IMR-90 (cell line): ENCODE results near the gene GPR15LG.
"Not testable (repeated sequence)": the region's sequence is repeated elsewhere in the genome, so short reads cannot be mapped to it uniquely, and the experiment has no call there.

Experiments
- CEBPB ChIP-seq: IDR thresholded peaks from 2 replicates; pipeline ENCODE4 v1.6.1; 2012; ENCODE audit warnings: low read depth, low read length, improper control_type of control experiment
- CTCF ChIP-seq: conservative IDR thresholded peaks from 2 replicates; pipeline ENCODE4 v1.5.1; 2012; ENCODE audit warnings: mild to moderate bottlenecking, low read depth, low read length, improper control_type of control experiment
- ELK1 ChIP-seq: fragments of 150-350 bp; IDR thresholded peaks from 2 replicates; pipeline ENCODE4 v1.6.1; 2016; ENCODE audit warnings: low read depth, mild to moderate bottlenecking, low read length, moderate library complexity, borderline replicate concordance
- FOS ChIP-seq: fragments of 150-350 bp; IDR thresholded peaks from 2 replicates; pipeline ENCODE4 v1.6.1; 2016; ENCODE audit warnings: low read depth, low read length
- MAZ ChIP-seq: IDR thresholded peaks from 2 replicates; pipeline ENCODE4 v1.6.1; 2012; ENCODE audit warnings: low read depth, mild to moderate bottlenecking, low read length, improper control_type of control experiment, moderate library complexity, borderline replicate concordance
- MXI1 ChIP-seq: IDR thresholded peaks from 2 replicates; pipeline ENCODE4 v1.6.1; 2012; ENCODE audit warnings: low read depth, mild to moderate bottlenecking, low read length, moderate library complexity, borderline replicate concordance
- POLR2A ChIP-seq: IDR thresholded peaks from 2 replicates; pipeline ENCODE4 v1.6.1; 2012; ENCODE audit warnings: mild to moderate bottlenecking, low read depth, low read length
- RAD21 ChIP-seq: IDR thresholded peaks from 2 replicates; pipeline ENCODE4 v1.6.1; 2012; ENCODE audit warnings: low read length, improper control_type of control experiment
- RFX5 ChIP-seq: IDR thresholded peaks from 2 replicates; pipeline ENCODE4 v1.8.0; 2012; ENCODE audit warnings: low read depth, mild to moderate bottlenecking, low read length, moderate library complexity
- SMC3 ChIP-seq: fragments of 150-350 bp; IDR thresholded peaks from 2 replicates; pipeline ENCODE4 v1.6.1; 2016; ENCODE audit warnings: low read depth, mild to moderate bottlenecking, antibody characterized with exemption, low read length, moderate library complexity

DNA sequence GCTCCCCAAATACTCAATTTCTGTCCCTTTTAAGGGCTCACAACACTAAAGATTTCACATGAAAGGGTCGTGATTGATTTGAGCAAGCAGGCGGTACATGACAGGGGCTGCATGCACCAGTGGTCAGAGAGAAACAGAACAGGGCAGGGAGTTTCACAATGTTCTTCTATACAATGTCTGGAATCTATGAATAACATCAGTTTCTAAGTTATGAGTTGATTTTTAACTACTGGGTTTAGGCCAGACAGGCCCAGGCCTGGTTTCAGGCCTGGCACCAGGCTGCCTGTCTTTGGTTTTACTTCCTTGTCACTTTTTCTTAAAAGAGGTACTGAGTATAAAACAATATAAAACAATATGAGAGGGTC is 6.3 kb upstream of the GPR15LG start:
- TF ChIP-seq CTCF, POLR2A, ELK1, RAD21, RFX5, MXI1, SMC3, CEBPB, MAZ, FOS: not testable (repeated sequence)
